Neural cell (in vitro differentiated cells): ENCODE measurements around the gene LCP1. TPM values are rescaled to one million over a fixed set of nuclear protein-coding genes. Genes with fewer than 3 reads are reported as not detected.

ENCODE experiments used
- H2AFZ ChIP-seq: fragments of 200-600, 300-800 bp; sonication (generic), shearing (Covaris generic); 2 replicates; pipeline ENCODE4 v1.6.0; 2014; ENCODE audit warnings: low read depth, mild to moderate bottlenecking, antibody characterized with exemption, low read length, moderate library complexity
- H3F3A ChIP-seq: fragments of 200-600 bp; shearing (Covaris generic); 2 replicates; pipeline ENCODE4 v1.6.1; 2016; ENCODE audit warnings: mild to moderate bottlenecking, moderate library complexity, mixed read lengths, antibody characterized with exemption, low read length; ENCODE audit not compliant: insufficient read depth, poor library complexity, severe bottlenecking
- H3K27ac ChIP-seq: fragments of 200-600, 300-800 bp; sonication (generic), shearing (Covaris generic); 2 replicates; pipeline ENCODE4 v1.5.1; 2014; ENCODE audit warnings: mild to moderate bottlenecking, low read length, moderate library complexity
- H3K27me3 ChIP-seq: fragments of 300-800, 200-600 bp; sonication (generic), shearing (Covaris generic); 2 replicates; pipeline ENCODE4 v1.6.0; 2014; ENCODE audit warnings: mild to moderate bottlenecking, low read depth, low read length, moderate library complexity; ENCODE audit not compliant: insufficient read depth
- H3K36me3 ChIP-seq: fragments of 300-800, 200-600 bp; sonication (generic), shearing (Covaris generic); 2 replicates; pipeline ENCODE4 v1.5.1; 2014; ENCODE audit warnings: mild to moderate bottlenecking, antibody characterized with exemption, low read length, moderate library complexity; ENCODE audit not compliant: insufficient read depth
- H3K4me2 ChIP-seq: fragments of 300-800, 200-600 bp; sonication (generic), shearing (Covaris generic); 2 replicates; pipeline ENCODE4 v1.6.0; 2014; ENCODE audit warnings: mild to moderate bottlenecking, low read length
- H3K4me3 ChIP-seq: fragments of 300-800, 200-600 bp; sonication (generic), shearing (Covaris generic); 2 replicates; pipeline ENCODE4 v1.5.1; 2014; ENCODE audit warnings: mild to moderate bottlenecking, low read length, moderate library complexity
- H3K79me2 ChIP-seq: fragments of 200-600 bp; shearing (Covaris generic); replicated peaks from 2 replicates; pipeline ENCODE4 v1.6.0; 2014; ENCODE audit warnings: mild to moderate bottlenecking, low read length, moderate library complexity; ENCODE audit not compliant: insufficient read depth
- H3K9ac ChIP-seq: fragments of 300-800, 200-600 bp; sonication (generic), shearing (Covaris generic); 2 replicates; pipeline ENCODE4 v1.6.1; 2016; ENCODE audit warnings: mild to moderate bottlenecking, low read length, mixed read lengths
- H3K9me2 ChIP-seq: fragments of 200-600 bp; shearing (Covaris generic); 2 replicates; pipeline ENCODE4 v1.6.1; 2016; ENCODE audit warnings: mild to moderate bottlenecking, low read length, mixed read lengths; ENCODE audit not compliant: insufficient read depth
- H3K9me3 ChIP-seq: fragments of 200-600, 300-800 bp; sonication (generic), shearing (Covaris generic); 2 replicates; pipeline ENCODE4 v1.6.1; 2016; ENCODE audit warnings: mild to moderate bottlenecking, mixed run types, low read length, moderate library complexity, mixed read lengths
- H4K20me1 ChIP-seq: fragments of 200-600 bp; shearing (Covaris generic); 2 replicates; pipeline ENCODE4 v1.6.1; 2016; ENCODE audit warnings: mild to moderate bottlenecking, mixed run types; ENCODE audit not compliant: insufficient read depth
- CTCF ChIP-seq: fragments of 450-650 bp; IDR thresholded peaks from 2 replicates; pipeline ENCODE4 v1.5.1; 2014; ENCODE audit warnings: antibody characterized with exemption, mild to moderate bottlenecking, moderate library complexity; ENCODE audit not compliant: poor library complexity, severe bottlenecking
- EP300 ChIP-seq: fragments of 450-650 bp; conservative IDR thresholded peaks from 2 replicates; pipeline ENCODE4 v1.6.1; 2014; ENCODE audit warnings: antibody characterized with exemption, mild to moderate bottlenecking, moderate library complexity; ENCODE audit not compliant: poor library complexity, severe bottlenecking
- EZH2 ChIP-seq: fragments of 200-600, 300-800 bp; shearing (Covaris generic), sonication (generic); IDR thresholded peaks from 2 replicates; pipeline ENCODE4 v1.6.1; 2014; ENCODE audit warnings: antibody characterized with exemption, low read length, borderline replicate concordance, mild to moderate bottlenecking; ENCODE audit not compliant: insufficient read depth, poor library complexity, severe bottlenecking
- MXI1 ChIP-seq: fragments of 450-650 bp; conservative IDR thresholded peaks from 2 replicates; pipeline ENCODE4 v1.6.1; 2014; ENCODE audit warnings: antibody characterized with exemption, mild to moderate bottlenecking; ENCODE audit not compliant: poor library complexity, severe bottlenecking
- POLR2AphosphoS5 ChIP-seq: IDR thresholded peaks from 2 replicates; pipeline ENCODE4 v1.6.1; 2012
- RAD21 ChIP-seq: fragments of 450-650 bp; conservative IDR thresholded peaks from 2 replicates; pipeline ENCODE4 v1.6.1; 2014; ENCODE audit warnings: antibody characterized with exemption, mild to moderate bottlenecking, moderate library complexity
- REST ChIP-seq: IDR thresholded peaks from 2 replicates; pipeline ENCODE4 v1.6.1; 2012; ENCODE audit warnings: borderline replicate concordance
- SMC3 ChIP-seq: fragments of 450-650 bp; conservative IDR thresholded peaks from 2 replicates; pipeline ENCODE4 v1.6.1; 2014; ENCODE audit warnings: antibody characterized with exemption, mild to moderate bottlenecking, moderate library complexity; ENCODE audit not compliant: poor library complexity
- TAF1 ChIP-seq: IDR thresholded peaks from 2 replicates; pipeline ENCODE4 v1.6.1; 2012; ENCODE audit warnings: low read depth
- polyA plus RNA-seq: library from polyadenylated mRNA; depleted of rRNA; stranded (reverse); fragments of >200 nt; gene quantifications from 2 replicates; pipeline ENCODE4 v1.2.3, GENCODE V29; 2014

The LCP1 gene
- polyA plus RNA-seq, 1 donor from 2014 or later = 0.76 TPM

GRCh38 chr13:46158983-46159382 lies 23.0 kb downstream of the LCP1 start:
- Histone ChIP-seq H3K4me3 (no peak overlapping the region), H3K27me3 (no peaks in the 10 kb centered on the region), H3K27ac (no peak overlapping the region), H3F3A (no peaks in the 10 kb centered on the region), H3K79me2 (no peaks in the 10 kb centered on the region), H4K20me1 (no peaks in the 10 kb centered on the region), H3K36me3 (no peaks in the 10 kb centered on the region), H3K9me2 (no peaks in the 10 kb centered on the region), H3K9me3 (no peaks in the 10 kb centered on the region), H3K9ac (no peak overlapping the region), H3K4me2 (no peak overlapping the region), H2AFZ (no peak overlapping the region)
- TF ChIP-seq MXI1 (no peak), EZH2 (no peak), CTCF (no peak), TAF1 (no peak), RAD21 (no peak), EP300 (no peak)

GRCh38 chr13:46158222-46158621 lies 23.8 kb downstream of the LCP1 start:
- no peaks in the 10 kb centered on the region for H4K20me1 ChIP-seq
- TF ChIP-seq CTCF (no peak), MXI1 (no peak), REST (no peak), TAF1 (no peak), EZH2 (no peak), EP300 (no peak), SMC3 (no peak), RAD21 (no peak), POLR2AphosphoS5 (no peak)
- H3K4me2 ChIP-seq = no peak overlapping the region

More at GRCh38 chr13:46158222-46158621, 23.8 kb downstream of the LCP1 start:
- H2AFZ ChIP-seq = no peak overlapping the region
- H3K79me2 ChIP-seq = no peaks in the 10 kb centered on the region
- H3K36me3 ChIP-seq = no peaks in the 10 kb centered on the region
- no peaks in the 10 kb centered on the region for H3F3A ChIP-seq
- no peak overlapping the region for H3K27ac ChIP-seq
- no peak overlapping the region for H3K9ac ChIP-seq
- H3K9me2 ChIP-seq = no peaks in the 10 kb centered on the region
- no peaks in the 10 kb centered on the region for H3K27me3 ChIP-seq
- H3K4me3 ChIP-seq = no peak overlapping the region
- H3K9me3 ChIP-seq = no peaks in the 10 kb centered on the region
